Mucosa of descending colon (tissue), 3 donors: ENCODE data around the gene COL5A1. TPM values are rescaled to one million over a fixed set of nuclear protein-coding genes. Genes with fewer than 3 reads are reported as not detected.

Source experiments
- ATAC-seq: fragments of 200-7000 bp; cut with Tn5 transposase; one replicate; pipeline ENCODE4 v1.9.1; 2020; ENCODE audit warnings: mild to moderate bottlenecking, moderate library complexity
- DNase-seq, 3 donors: peaks; one replicate each; pipeline ENCODE4 v3.0.0-alpha.2; 2020
- H3K36me3 ChIP-seq: fragments of 200-600 bp; one replicate; pipeline ENCODE4 v1.8.0; 2021; ENCODE audit warnings: low read depth, mild to moderate bottlenecking
- H3K4me1 ChIP-seq: fragments of 200-600 bp; one replicate; pipeline ENCODE4 v1.8.0; 2021; ENCODE audit warnings: low read depth, mild to moderate bottlenecking
- H3K4me3 ChIP-seq: fragments of 200-600 bp; one replicate; pipeline ENCODE4 v1.8.0; 2021; ENCODE audit warnings: mild to moderate bottlenecking
- H3K9me3 ChIP-seq: fragments of 200-600 bp; one replicate; pipeline ENCODE4 v1.8.0; 2021; ENCODE audit warnings: mild to moderate bottlenecking
- CTCF ChIP-seq: fragments of 200-600 bp; IDR thresholded peaks from one replicate; pipeline ENCODE4 v1.8.0; 2022; ENCODE audit warnings: antibody characterized with exemption, mild to moderate bottlenecking
- intact Hi-C, 2 donors: fragments of 100-400 bp; cut with DNase I in 1 of 2; cut with micrococcal nuclease in 1 of 2; formaldehyde crosslinking; loops; one replicate each; pipeline versions ENCODE4 v1.11.0 to v1.11.1; 2022; cut with DNase I, micrococcal nuclease
- total RNA-seq, 3 donors: library from RNA; stranded (reverse); fragmentation: NEBNext Ultra II Directional in 2 of 3; extraction: Animal tissue kit (Norgen Biotek cat#: 25700) in 2 of 3; gene quantifications; one replicate each; pipeline versions ENCODE4 v1.2.1 to v1.2.4, GENCODE V29; 2021 to 2023
- donor health status: DM: no; HTN: no; CAD: no; lungs with moderate emphysema.
- donor health status: DM: no; HTN: no; CAD: no.
- donor health status: DM: no; HTN: yes; CAD: no.

Gene COL5A1
- total RNA-seq, 3 donors from 2014 or later: 8.6 to 62.3 (median 22.2) TPM

DNA sequence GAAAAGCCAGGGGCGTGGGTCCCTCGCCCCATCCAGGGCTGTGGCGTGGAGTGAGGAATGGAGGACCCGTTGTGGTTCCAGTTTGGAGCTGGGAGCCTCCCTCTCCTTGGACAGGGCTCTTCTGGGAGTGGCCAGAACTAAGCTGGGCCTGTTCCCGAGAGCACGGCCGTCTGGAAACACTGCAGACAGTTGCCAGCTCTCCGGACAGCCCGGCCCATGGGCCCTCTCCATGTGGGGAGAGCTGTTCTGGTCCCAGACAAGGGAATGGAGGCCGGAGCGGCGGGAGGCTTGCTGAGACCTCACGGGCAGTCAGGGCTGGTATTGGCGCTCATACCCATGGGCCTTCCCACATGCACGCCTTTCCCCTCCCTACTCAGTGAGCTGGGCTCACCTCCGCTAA, 193.8 kb downstream of the COL5A1 start:
- TF ChIP-seq CTCF: no peak
- H3K4me1 ChIP-seq: no peaks in the 10 kb centered on the region
- no peaks in the 10 kb centered on the region for H3K9me3 ChIP-seq
- H3K4me3 ChIP-seq: no peak overlapping the region
- ATAC-seq (no peak), DNase-seq (peak in 1 of 3 donors; percentile 40)
- intact Hi-C loops: no loop called here
- no peaks in the 10 kb centered on the region for H3K36me3 ChIP-seq

- H3K9me3 ChIP-seq: no peaks in the 10 kb centered on the region
- H3K4me1 ChIP-seq: no peaks in the 10 kb centered on the region
- no peak for DNase-seq
- H3K4me3 ChIP-seq: no peak overlapping the region
- H3K36me3 ChIP-seq: no peaks in the 10 kb centered on the region
- no peak for TF ChIP-seq CTCF
- no peak for ATAC-seq
- intact Hi-C loops: no loop called here
These were observed 194.4 kb downstream of the COL5A1 start for GRCh38 chr9:134835987-134836386.

GRCh38 chr9:134836406-134836970, 194.9 kb downstream of the COL5A1 start:
- ATAC-seq (no peak), DNase-seq (peak in 1 of 3 donors; percentile 37)
- Histone ChIP-seq H3K36me3 (no peaks in the 10 kb centered on the region), H3K4me3 (no peak overlapping the region), H3K9me3 (no peaks in the 10 kb centered on the region), H3K4me1 (no peaks in the 10 kb centered on the region)
- intact Hi-C loops: no loop called here
- no peak for TF ChIP-seq CTCF

GRCh38 chr9:134837529-134837928, 195.9 kb downstream of the COL5A1 start:
- H3K4me1 ChIP-seq: no peaks in the 10 kb centered on the region
- intact Hi-C loops: no loop called here
- H3K9me3 ChIP-seq: no peaks in the 10 kb centered on the region
- DNase-seq: no peak
- H3K36me3 ChIP-seq: no peaks in the 10 kb centered on the region
- no peak for ATAC-seq
- no peak overlapping the region for H3K4me3 ChIP-seq
- TF ChIP-seq CTCF: no peak

DNA sequence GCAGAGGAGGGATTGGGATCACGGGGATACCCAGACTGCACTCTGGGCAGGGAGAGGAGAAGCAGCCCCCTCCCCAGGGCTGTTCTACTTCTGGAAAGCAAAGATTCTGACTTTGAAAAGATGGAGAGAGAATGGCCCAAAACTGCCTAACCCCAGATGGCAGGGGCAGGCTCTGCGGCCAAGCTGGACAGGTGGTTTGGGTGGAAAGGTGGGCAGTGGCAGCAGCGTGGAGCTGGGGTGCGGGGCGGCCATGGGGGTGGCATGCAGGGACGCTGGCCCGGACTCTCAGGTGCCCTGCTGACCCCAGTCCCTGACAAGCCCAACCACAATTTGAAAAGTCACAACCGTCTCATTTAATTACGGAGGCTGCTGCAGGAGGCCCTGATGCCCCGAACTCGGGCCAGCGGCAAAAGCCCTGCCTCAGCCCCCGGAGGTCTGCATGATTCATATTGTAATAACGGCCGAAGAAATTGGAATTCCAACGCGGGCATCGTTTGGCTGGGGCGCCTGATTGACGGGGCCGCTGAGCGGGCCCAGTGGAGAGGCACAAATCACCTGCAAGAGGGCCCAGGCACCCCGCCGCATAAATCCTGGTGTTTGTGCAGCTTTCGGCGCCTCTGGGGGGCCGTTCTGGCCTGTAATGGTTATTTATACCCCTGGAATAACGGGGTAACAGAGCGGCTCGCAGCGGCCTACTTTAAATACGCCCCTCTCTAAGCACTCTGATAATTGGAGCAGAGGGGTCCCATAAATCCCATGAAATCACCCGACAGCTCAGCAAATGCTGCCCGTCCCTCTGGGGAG, 197.2 kb downstream of the COL5A1 start:
- H3K9me3 ChIP-seq: no peaks in the 10 kb centered on the region
- no peak for TF ChIP-seq CTCF
- no peaks in the 10 kb centered on the region for H3K36me3 ChIP-seq

More for the DNA sequence above, 197.2 kb downstream of the COL5A1 start:
- ATAC-seq (no peak), DNase-seq (peak in 1 of 3 donors; percentile 33)
- Histone ChIP-seq H3K4me1 (no peaks in the 10 kb centered on the region), H3K4me3 (no peak overlapping the region)
- intact Hi-C loops: no loop called here
